Ovary (tissue), 9 donors: ENCODE results near the gene ACAD11. TPM values are rescaled to one million over a fixed set of nuclear protein-coding genes. Genes with fewer than 3 reads are reported as not detected.

Experiments used
- DNase-seq, 5 donors: peaks; one replicate each; pipeline ENCODE4 v3.0.0-alpha.2; 2019 to 2020
- H3K27ac ChIP-seq, 2 donors: fragments of 200-600 bp; one replicate each; pipeline versions ENCODE4 v1.5.1 to v1.8.0; 2019 to 2022
- H3K27me3 ChIP-seq: fragments of 200-600 bp; one replicate; pipeline ENCODE4 v1.8.0; 2022
- H3K36me3 ChIP-seq: fragments of 200-600 bp; sonication (generic); one replicate; pipeline ENCODE4 v1.5.1; 2019
- H3K4me1 ChIP-seq: one replicate; pipeline ENCODE4 v1.8.1; 2013; ENCODE audit warnings: mild to moderate bottlenecking, moderate library complexity; ENCODE audit not compliant: insufficient read depth
- H3K4me3 ChIP-seq: fragments of 200-600 bp; sonication (generic); one replicate; pipeline ENCODE4 v1.5.1; 2017
- H3K9me3 ChIP-seq, 2 donors: fragments of 200-600 bp in 1 of 2; sonication (generic) in 1 of 2; one replicate each; pipeline versions ENCODE4 v1.5.1 to v1.8.1; 2013 to 2019; ENCODE audit warnings: mild to moderate bottlenecking in 1 of 2, moderate library complexity in 1 of 2
- CTCF ChIP-seq, 3 donors: fragments of 450-650 bp in 2 of 3; fragments of 200-600 bp in 1 of 3; IDR thresholded peaks; one replicate each; pipeline versions ENCODE4 v1.5.1 to v1.8.0; 2016 to 2022; ENCODE audit warnings: antibody characterized with exemption in 3 of 3, mild to moderate bottlenecking in 1 of 3
- EP300 ChIP-seq: sonication (generic); formaldehyde crosslinking; IDR thresholded peaks from one replicate; pipeline ENCODE4 v1.6.1; 2017; ENCODE audit warnings: antibody characterized with exemption
- POLR2A ChIP-seq: fragments of 450-650 bp; IDR thresholded peaks from one replicate; pipeline ENCODE4 v1.6.1; 2017; ENCODE audit warnings: antibody characterized with exemption, mild to moderate bottlenecking, moderate library complexity
- WGBS, 3 donors: extraction: QIAGEN DNeasy Blood & Tissue Kit in 1 of 3; methylation state at CpG; one replicate each; pipeline versions ENCODE4 v1.1.5 to v1.1.7; 2013 to 2017; 5-methylcytosine and 5-hydroxymethylcytosine counted together
- intact Hi-C, 4 donors: fragments of 100-400 bp; cut with DNase I; formaldehyde crosslinking; loops; one replicate each; pipeline versions ENCODE4 v1.11.0 to v1.15.1; 2022 to 2023
- polyA plus RNA-seq, 2 donors: library from polyadenylated mRNA; stranded (reverse); fragments of 200-250 nt in 1 of 2; fragments of 350-450 nt in 1 of 2; fragmentation: Illumina TruSeq in 1 of 2; extraction: RNeasy Lipid Tissue Mini Kit (QIAGEN cat#74804) in 1 of 2; gene quantifications; one replicate each; pipeline ENCODE4 v1.2.3, GENCODE V29; 2013 to 2014
- total RNA-seq, 7 donors: library from RNA; depleted of rRNA in 2 of 7; stranded (reverse); fragments of >200 nt in 2 of 7; fragmentation: NEBNext Ultra II Directional in 3 of 7; extraction: Animal tissue kit (Norgen Biotek cat#: 25700) in 3 of 7; gene quantifications; one replicate each; pipeline versions ENCODE4 v1.1.0 to v1.2.4, GENCODE V29; 2016 to 2023
- donor health status: DM: no; HTN: no; CAD: no; lungs with moderate emphysema.
- donor health status: DM: no; HTN: no; CAD: no.
- donor health status: Bipolar disorder and iron deficiency.
- donor health status: DM: yes; HTN: yes; CAD: no.
- donor health status: DM: no; HTN: no; CAD: no.
- donor health status: DM: yes; HTN: yes; CAD: no.

ACAD11 gene
- total and polyA plus RNA-seq, 9 donors: 18.7 to 48.8 (median 25.8) TPM

- no peak for DNase-seq
- WGBS, 3 donors: 91 to 94% (median 93%) methylated on average over 5 of the region's 5 CpGs
Observed at GRCh38 chr3:132669256-132669777, 9.7 kb upstream of the ACAD11 start.

GRCh38 chr3:132665230-132665745 is 5.7 kb upstream of the ACAD11 start:
- intact Hi-C loops: no loop called here
- no peak for DNase-seq
- TF ChIP-seq CTCF (IDR thresholded peaks at IDR 0.05) (no peak), POLR2A (no peak), EP300 (no peak)
- H3K36me3 ChIP-seq: no peaks in the 10 kb centered on the region
- 25 to 55% (median 41%) methylated on average over 3 of the region's 3 CpGs for WGBS, 3 donors
- H3K27ac ChIP-seq: no peak overlapping the region
- peaks cover 2% of the 10 kb centered on the region for H3K4me1 ChIP-seq
- no peak overlapping the region for H3K4me3 ChIP-seq
- no peaks in the 10 kb centered on the region for H3K27me3 ChIP-seq
- H3K9me3 ChIP-seq: no peaks in the 10 kb centered on the region

More at GRCh38 chr3:132669256-132669777, 9.7 kb upstream of the ACAD11 start:
- TF ChIP-seq POLR2A (no peak), CTCF (IDR thresholded peaks at IDR 0.05) (no peak), EP300 (no peak)
- H3K9me3 ChIP-seq: no peaks in the 10 kb centered on the region
- H3K36me3 ChIP-seq: no peaks in the 10 kb centered on the region
- H3K4me3 ChIP-seq: no peak overlapping the region
- no peaks in the 10 kb centered on the region for H3K27me3 ChIP-seq
- intact Hi-C loops: no loop called here
- H3K4me1 ChIP-seq: no peaks in the 10 kb centered on the region
- no peak overlapping the region for H3K27ac ChIP-seq

GRCh38 chr3:132662212-132662611 is 2.6 kb upstream of the ACAD11 start:
- Histone ChIP-seq H3K9me3 (no peaks in the 10 kb centered on the region), H3K4me1 (peaks cover 2% of the 10 kb centered on the region), H3K27me3 (no peaks in the 10 kb centered on the region), H3K4me3 (no peak overlapping the region), H3K36me3 (no peaks in the 10 kb centered on the region), H3K27ac (no peak overlapping the region)
- no peak for TF ChIP-seq CTCF (IDR thresholded peaks at IDR 0.05)
- no peak for TF ChIP-seq POLR2A
- no peak for TF ChIP-seq EP300
- no peak for DNase-seq
- intact Hi-C loops: no loop called here

GRCh38 chr3:132661101-132661500 is 1.5 kb upstream of the ACAD11 start:
- Histone ChIP-seq H3K4me1 (peaks cover 2% of the 10 kb centered on the region), H3K9me3 (no peaks in the 10 kb centered on the region), H3K27me3 (no peaks in the 10 kb centered on the region), H3K27ac (no peak overlapping the region), H3K36me3 (no peaks in the 10 kb centered on the region), H3K4me3 (peak overlapping the region; percentile 86)
- WGBS, 3 donors: 7 to 8% (median 7%) methylated on average over 8 of the region's 8 CpGs
- no peak for DNase-seq
- TF ChIP-seq EP300 (no peak), POLR2A (no peak), CTCF (IDR thresholded peaks at IDR 0.05) (no peak)
- intact Hi-C loops: no loop called here
